ENCODE measurements around the gene LRRC74A.

The LRRC74A gene

GRCh38 chr14:76844223-76844622 is 18.0 kb downstream of the LRRC74A start:
- DNase-seq (ENCODE audit: low read depth in 3 of 3, low spot score in 1 of 3): peak; percentile 4 to 27 (median 26)

- no peak for DNase-seq (ENCODE audit: low read depth in 3 of 3, low spot score in 1 of 3)
These were observed 20.3 kb downstream of the LRRC74A start for GRCh38 chr14:76846331-76847047.

GRCh38 chr14:76848879-76849278 is 22.7 kb downstream of the LRRC74A start:
- DNase-seq (ENCODE audit: low read depth in 3 of 3, low spot score in 1 of 3): no peak

GRCh38 chr14:76855066-76855465 is 28.9 kb downstream of the LRRC74A start:
- no peak for DNase-seq (ENCODE audit: low read depth in 3 of 3, low spot score in 1 of 3)

GRCh38 chr14:76856769-76857168 is 30.6 kb downstream of the LRRC74A start:
- no peak for DNase-seq (ENCODE audit: low read depth in 3 of 3, low spot score in 1 of 3)

GRCh38 chr14:76861574-76862255 is 35.5 kb downstream of the LRRC74A start:
- no peak for DNase-seq (ENCODE audit: low read depth in 3 of 3, low spot score in 1 of 3)

GRCh38 chr14:76862546-76863282 is 36.5 kb downstream of the LRRC74A start:
- no peak for DNase-seq (ENCODE audit: low read depth in 3 of 3, low spot score in 1 of 3)

GRCh38 chr14:76863724-76864407 is 37.7 kb downstream of the LRRC74A start:
- DNase-seq (ENCODE audit: low read depth in 3 of 3, low spot score in 1 of 3): no peak

- DNase-seq (ENCODE audit: low read depth in 3 of 3, low spot score in 1 of 3): no peak
These were observed 40.2 kb downstream of the LRRC74A start for GRCh38 chr14:76866456-76866855.

GRCh38 chr14:76867516-76868453 is 41.6 kb downstream of the LRRC74A start:
- DNase-seq (ENCODE audit: low read depth in 3 of 3, low spot score in 1 of 3): peak in 2 of 3 donors; percentile 13

- DNase-seq (ENCODE audit: low read depth in 3 of 3, low spot score in 1 of 3): no peak
These were observed 42.4 kb downstream of the LRRC74A start for GRCh38 chr14:76868454-76869170.

- DNase-seq (ENCODE audit: low read depth in 3 of 3, low spot score in 1 of 3): no peak
These were observed 44.0 kb downstream of the LRRC74A start for GRCh38 chr14:76870166-76870565.

- DNase-seq (ENCODE audit: low read depth in 3 of 3, low spot score in 1 of 3): peak; percentile 29 to 53 (median 43)
These were observed 46.7 kb downstream of the LRRC74A start for GRCh38 chr14:76872796-76873432.

- no peak for DNase-seq (ENCODE audit: low read depth in 3 of 3, low spot score in 1 of 3)
These were observed 48.5 kb downstream of the LRRC74A start for GRCh38 chr14:76874734-76875133.

- DNase-seq (ENCODE audit: low read depth in 3 of 3, low spot score in 1 of 3): peak in 2 of 3 donors; percentile 19
These were observed 49.9 kb downstream of the LRRC74A start for GRCh38 chr14:76876076-76876475.

GRCh38 chr14:76877871-76878270 is 51.7 kb downstream of the LRRC74A start:
- DNase-seq (ENCODE audit: low read depth in 3 of 3, low spot score in 1 of 3): no peak

- DNase-seq (ENCODE audit: low read depth in 3 of 3, low spot score in 1 of 3): no peak
These were observed 54.2 kb downstream of the LRRC74A start for GRCh38 chr14:76880449-76880848.

GRCh38 chr14:76881348-76881747 is 55.1 kb downstream of the LRRC74A start:
- no peak for DNase-seq (ENCODE audit: low read depth in 3 of 3, low spot score in 1 of 3)

- DNase-seq (ENCODE audit: low read depth in 3 of 3, low spot score in 1 of 3): no peak
These were observed 56.4 kb downstream of the LRRC74A start for GRCh38 chr14:76882651-76883050.

Data from stimulated activated CD4-positive, alpha-beta T cell treated with anti-CD3 and anti-CD28 coated beads, TNF-alpha, amount 100 ng/mL, for 1 hour (primary cell).